DMS153 treated with DMSO at 0.1 percent for 48 hours (cell line): Measurements from ENCODE around the gene INTS6.

Source experiments
- DNase-seq: peaks from one replicate; lab custom pipeline; 2025; ENCODE audit not compliant: unreplicated experiment; lab: John Stamatoyannopoulos, UW

The INTS6 gene

GRCh38 chr13:51322826-51323225 is 130.0 kb downstream of the INTS6 start:
- no peak for DNase-seq

GRCh38 chr13:51321836-51322235 is 131.0 kb downstream of the INTS6 start:
- no peak for DNase-seq

GRCh38 chr13:51318876-51319275 is 134.0 kb downstream of the INTS6 start:
- DNase-seq: no peak

- DNase-seq: no peak
Observed at GRCh38 chr13:51318015-51318414, 134.8 kb downstream of the INTS6 start.

GRCh38 chr13:51317262-51317661 is 135.6 kb downstream of the INTS6 start:
- no peak for DNase-seq

GRCh38 chr13:51313619-51314018 is 139.2 kb downstream of the INTS6 start:
- DNase-seq: no peak

GRCh38 chr13:51311957-51312520 is 140.8 kb downstream of the INTS6 start:
- no peak for DNase-seq
